ENCODE data around the gene AK2. TPM values are rescaled to one million over a fixed set of nuclear protein-coding genes. Genes with fewer than 3 reads are reported as not detected.

AK2 gene
- total RNA-seq, 1 donor from 2014 or later: 118 TPM

GRCh38 chr1:33080885-33081553 lies 44.3 kb upstream of the AK2 start, which contains the start of gene AZIN2:
AZIN2 (plus strand) TSS chr1:33081153; CDS start chr1:33082250, 1,097 bp downstream.
- Histone ChIP-seq H3K27me3 (no peaks in the 10 kb centered on the region), H3K27ac (peak within 1 kb of the TSS; percentile 53), H3K36me3 (no peaks in the 10 kb centered on the region), H3K4me3 (peak within 1 kb of the TSS; percentile 63 to 66), H3K9me3 (no peaks in the 10 kb centered on the region), H3K4me1 (peaks cover 21% of the 10 kb centered on the region)
- TF ChIP-seq CTCF (IDR thresholded peaks at IDR 0.05) (no peak), POLR2A (IDR thresholded peaks at IDR 0.05) (peak in 1 of 2 donors; percentile 72), POLR2AphosphoS5 (IDR thresholded peaks at IDR 0.05; ENCODE audit: insufficient read depth in 1 of 2, low read depth in 1 of 2) (peak; percentile 67 to 91)
- intact Hi-C loops (cut with DNase I): loop anchor here (5.0 kb wide), 1 partner anchor 149 kb away; no protein-coding TSS in a partner anchor
- peak in 1 of 2 donors; percentile 96 for DNase-seq (ENCODE audit: extremely low spot score in 2 of 2)

- Histone ChIP-seq H3K4me1 (peaks cover 21% of the 10 kb centered on the region), H3K36me3 (no peaks in the 10 kb centered on the region), H3K9me3 (no peaks in the 10 kb centered on the region), H3K4me3 (peak overlapping the region; percentile 63 to 66), H3K27ac (peak overlapping the region; percentile 53), H3K27me3 (no peaks in the 10 kb centered on the region)
- intact Hi-C loops (cut with DNase I): loop anchor here (5.0 kb wide), 1 partner anchor 148 kb away; no protein-coding TSS in a partner anchor
- TF ChIP-seq CTCF (IDR thresholded peaks at IDR 0.05) (no peak), POLR2A (IDR thresholded peaks at IDR 0.05) (no peak), POLR2AphosphoS5 (IDR thresholded peaks at IDR 0.05; ENCODE audit: insufficient read depth in 1 of 2, low read depth in 1 of 2) (no peak)
- DNase-seq (ENCODE audit: extremely low spot score in 2 of 2): no peak
Observed at GRCh38 chr1:33080373-33080772, 43.7 kb upstream of the AK2 start.

- Histone ChIP-seq H3K9me3 (no peaks in the 10 kb centered on the region), H3K27ac (no peak overlapping the region), H3K27me3 (no peaks in the 10 kb centered on the region), H3K4me1 (peaks cover 21% of the 10 kb centered on the region), H3K4me3 (no peak overlapping the region), H3K36me3 (no peaks in the 10 kb centered on the region)
- intact Hi-C loops (cut with DNase I): no loop called here
- no peak for DNase-seq (ENCODE audit: extremely low spot score in 2 of 2)
- TF ChIP-seq POLR2AphosphoS5 (IDR thresholded peaks at IDR 0.05; ENCODE audit: insufficient read depth in 1 of 2, low read depth in 1 of 2) (no peak), POLR2A (IDR thresholded peaks at IDR 0.05) (no peak), CTCF (IDR thresholded peaks at IDR 0.05) (no peak)
Observed at GRCh38 chr1:33078030-33078591, 41.4 kb upstream of the AK2 start.

- no peaks in the 10 kb centered on the region for H3K4me1 ChIP-seq
- no peaks in the 10 kb centered on the region for H3K27me3 ChIP-seq
- no peak overlapping the region for H3K27ac ChIP-seq
- H3K4me3 ChIP-seq: no peak overlapping the region
- no peaks in the 10 kb centered on the region for H3K36me3 ChIP-seq
- H3K9me3 ChIP-seq: no peaks in the 10 kb centered on the region
- intact Hi-C loops (cut with DNase I): no loop called here
- no peak for DNase-seq (ENCODE audit: extremely low spot score in 2 of 2)
- TF ChIP-seq CTCF (IDR thresholded peaks at IDR 0.05): no peak
- no peak for TF ChIP-seq POLR2A (IDR thresholded peaks at IDR 0.05)
- no peak for TF ChIP-seq POLR2AphosphoS5 (IDR thresholded peaks at IDR 0.05; ENCODE audit: insufficient read depth in 1 of 2, low read depth in 1 of 2)
Observed at GRCh38 chr1:33074193-33074945, 37.7 kb upstream of the AK2 start.
